A673 (cell line): Measurements from ENCODE around the gene IER5L. TPM values are rescaled to one million over a fixed set of nuclear protein-coding genes. Genes with fewer than 3 reads are reported as not detected.

ENCODE experiments used
- BruUV-seq: library from RNA; stranded (reverse); fragments of 400-500 nt; replicated peaks from 2 replicates; lab custom pipeline; 2021; lab: Mats Ljungman, UMichigan
- CTCF ChIA-PET: fragments of 300-600 bp; sonication (Branson Sonifier 250); formaldehyde crosslinking; loops from one replicate; lab custom pipeline; 2022; ENCODE audit warnings: antibody characterized with exemption; lab: Charles Lee
- POLR2A ChIA-PET: fragments of 300-600 bp; sonication (Branson Sonifier 250); formaldehyde crosslinking; loops from one replicate; lab custom pipeline; 2022; ENCODE audit warnings: antibody characterized with exemption; ENCODE audit not compliant: low non-redundant PET; lab: Charles Lee
- DNase-seq: peaks from one replicate; pipeline ENCODE4 v3.0.0-alpha.2; 2015; ENCODE audit warnings: low spot score
- H3K27ac ChIP-seq: fragments of 200-600 bp; sonication (generic); 2 replicates; pipeline ENCODE4 v1.5.1; 2016; ENCODE audit warnings: mixed run types, low read depth, mild to moderate bottlenecking, mixed read lengths, antibody characterized with exemption, low read length; ENCODE audit not compliant: poor library complexity, severe bottlenecking
- H3K27me3 ChIP-seq: fragments of 200-600 bp; sonication (generic); replicated peaks from 2 replicates; pipeline ENCODE4 v1.6.1; 2017; ENCODE audit warnings: mixed run types, low read depth, mild to moderate bottlenecking, mixed read lengths, antibody characterized with exemption, low read length; ENCODE audit not compliant: insufficient read depth, poor library complexity
- H3K36me3 ChIP-seq: fragments of 200-600 bp; sonication (generic); 2 replicates; pipeline ENCODE4 v1.6.1; 2016; ENCODE audit warnings: mixed run types, mild to moderate bottlenecking, mixed read lengths, antibody characterized with exemption, low read length; ENCODE audit not compliant: insufficient read depth, poor library complexity, severe bottlenecking
- H3K4me1 ChIP-seq: fragments of 200-600 bp; sonication (generic); 2 replicates; pipeline ENCODE4 v1.6.1; 2017; ENCODE audit warnings: mixed run types, mild to moderate bottlenecking, mixed read lengths, antibody characterized with exemption, low read length; ENCODE audit not compliant: insufficient read depth, poor library complexity, severe bottlenecking
- H3K4me3 ChIP-seq: fragments of 200-600 bp; sonication (generic); 2 replicates; pipeline ENCODE4 v1.5.1; 2016; ENCODE audit warnings: low read depth, mixed run types, mild to moderate bottlenecking, mixed read lengths, low read length; ENCODE audit not compliant: poor library complexity, severe bottlenecking
- H3K9me3 ChIP-seq: fragments of 200-600 bp; sonication (generic); 2 replicates; pipeline ENCODE4 v1.6.1; 2016; ENCODE audit warnings: mixed run types, low read depth, mild to moderate bottlenecking, mixed read lengths, antibody characterized with exemption, low read length; ENCODE audit not compliant: poor library complexity, severe bottlenecking
- EZH2 ChIP-seq: fragments of 200-600 bp; sonication (generic); IDR thresholded peaks from 2 replicates; pipeline ENCODE4 v1.6.1; 2017; ENCODE audit warnings: borderline replicate concordance, low read depth, mild to moderate bottlenecking, mixed read lengths, antibody characterized with exemption, low read length; ENCODE audit not compliant: poor library complexity, severe bottlenecking
- intact Hi-C: fragments of 100-400 bp; cut with micrococcal nuclease; formaldehyde crosslinking; loops from one replicate; pipeline ENCODE4 v1.10.0; 2022; ENCODE audit not compliant: unreplicated experiment
- total RNA-seq: library from RNA; stranded (reverse); gene quantifications from 2 replicates; pipeline ENCODE4 v1.2.3, GENCODE V29; 2021
- TF ChIP-seq, protein P1 (sequence below): fragments of 300-800, 200-600 bp; sonication (generic); conservative IDR thresholded peaks from 2 replicates; pipeline ENCODE4 v1.5.1; 2017; ENCODE audit warnings: low read depth, mild to moderate bottlenecking, antibody characterized with exemption, low read length, moderate library complexity, mixed read lengths

The IER5L gene
- total RNA-seq, 1 experiment from 2014 or later, result 14.0 TPM

DNA sequence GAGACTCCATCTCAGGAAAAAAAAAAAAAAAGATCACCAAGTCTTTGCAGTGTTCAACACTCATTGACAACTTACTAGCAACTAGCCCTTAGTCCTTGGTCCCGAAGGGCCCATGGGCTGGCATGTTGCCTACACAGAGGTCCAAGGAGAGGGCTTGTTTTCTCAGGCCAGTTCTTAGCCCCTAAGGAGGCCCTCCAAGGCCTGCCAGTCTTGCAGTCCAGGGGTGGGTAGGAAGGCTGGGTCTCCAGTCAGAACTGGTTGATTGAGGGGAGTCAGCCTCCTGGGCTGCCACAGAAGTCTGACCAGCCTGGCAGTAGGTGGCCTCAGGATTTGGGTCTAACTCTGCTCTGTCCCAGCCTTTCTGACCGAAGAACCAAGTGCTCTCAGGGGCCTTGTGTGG, 32.7 kb downstream of the IER5L start:
- CTCF ChIA-PET, result interaction anchor here (0.8 kb wide), 1 partner anchor 29 kb away, joined by 3 read pairs; no protein-coding TSS in a partner anchor
- DNase-seq, result no peak
- no TSS peak for BruUV-seq
- Histone ChIP-seq H3K27me3 (no peaks in the 10 kb centered on the region), H3K27ac (peak overlapping the region; percentile 53), H3K9me3 (no peaks in the 10 kb centered on the region), H3K4me1 (peaks cover 34% of the 10 kb centered on the region), H3K4me3 (no peak overlapping the region), H3K36me3 (peaks cover 21% of the 10 kb centered on the region)
- POLR2A ChIA-PET, result interaction anchor here (0.7 kb wide), 3 partner anchors 90 to 1467 kb away, joined by 5 to 8 read pairs (median 6); no protein-coding TSS in a partner anchor
- TF ChIP-seq EZH2, result no peak
- TF ChIP-seq, protein P1, sequence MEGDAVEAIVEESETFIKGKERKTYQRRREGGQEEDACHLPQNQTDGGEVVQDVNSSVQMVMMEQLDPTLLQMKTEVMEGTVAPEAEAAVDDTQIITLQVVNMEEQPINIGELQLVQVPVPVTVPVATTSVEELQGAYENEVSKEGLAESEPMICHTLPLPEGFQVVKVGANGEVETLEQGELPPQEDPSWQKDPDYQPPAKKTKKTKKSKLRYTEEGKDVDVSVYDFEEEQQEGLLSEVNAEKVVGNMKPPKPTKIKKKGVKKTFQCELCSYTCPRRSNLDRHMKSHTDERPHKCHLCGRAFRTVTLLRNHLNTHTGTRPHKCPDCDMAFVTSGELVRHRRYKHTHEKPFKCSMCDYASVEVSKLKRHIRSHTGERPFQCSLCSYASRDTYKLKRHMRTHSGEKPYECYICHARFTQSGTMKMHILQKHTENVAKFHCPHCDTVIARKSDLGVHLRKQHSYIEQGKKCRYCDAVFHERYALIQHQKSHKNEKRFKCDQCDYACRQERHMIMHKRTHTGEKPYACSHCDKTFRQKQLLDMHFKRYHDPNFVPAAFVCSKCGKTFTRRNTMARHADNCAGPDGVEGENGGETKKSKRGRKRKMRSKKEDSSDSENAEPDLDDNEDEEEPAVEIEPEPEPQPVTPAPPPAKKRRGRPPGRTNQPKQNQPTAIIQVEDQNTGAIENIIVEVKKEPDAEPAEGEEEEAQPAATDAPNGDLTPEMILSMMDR, result no peak
- intact Hi-C loops, result loop anchor here (10.0 kb wide), 1 partner anchor 189 kb away; no protein-coding TSS in a partner anchor

DNA sequence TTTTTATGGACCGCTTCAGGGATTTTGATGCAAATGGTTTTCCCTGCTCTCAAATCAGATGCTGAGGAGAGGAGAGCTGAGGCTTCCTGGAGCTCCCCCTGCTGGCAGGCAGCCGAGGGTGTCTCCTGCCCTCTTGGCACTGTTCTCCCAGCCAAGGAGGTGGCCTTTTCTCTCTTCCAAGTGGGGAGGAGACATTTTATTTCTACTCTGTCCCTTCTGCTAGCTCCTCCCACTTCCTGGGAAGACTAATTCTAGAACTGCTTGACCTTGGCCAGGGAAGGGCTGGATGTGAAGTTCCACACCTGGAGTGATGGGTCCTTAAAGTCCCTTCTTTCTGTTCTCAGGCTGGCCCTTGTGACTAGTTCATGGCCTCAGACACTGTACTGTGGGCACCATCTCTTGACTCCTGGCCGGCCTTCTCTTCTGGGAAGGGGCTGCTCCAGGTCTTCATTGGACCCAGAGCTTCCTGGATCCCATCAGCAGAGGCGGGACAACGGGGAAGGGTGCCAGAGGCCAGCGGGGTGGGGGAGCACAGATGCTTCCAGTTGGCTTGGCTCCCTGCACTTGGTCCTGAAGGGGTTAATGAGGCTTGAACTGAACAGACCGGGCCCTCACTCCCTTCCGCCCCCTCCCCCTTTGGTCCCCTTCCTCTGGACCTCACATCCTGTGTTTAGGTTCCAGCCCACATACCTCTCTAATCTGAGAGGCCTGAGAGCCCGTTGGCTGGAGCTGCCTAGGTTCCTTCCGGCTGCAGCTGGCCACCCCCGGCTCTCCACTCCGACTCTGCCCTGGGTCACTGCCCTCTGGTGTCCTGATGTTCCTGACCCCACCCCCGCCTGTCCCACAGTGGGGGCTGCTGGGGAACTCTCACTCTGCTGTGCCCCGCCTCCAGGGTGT, 34.8 kb downstream of the IER5L start:
- Histone ChIP-seq H3K9me3 (no peaks in the 10 kb centered on the region), H3K27ac (peak overlapping the region; percentile 6), H3K36me3 (peaks cover 17% of the 10 kb centered on the region), H3K4me3 (no peak overlapping the region), H3K4me1 (peaks cover 49% of the 10 kb centered on the region), H3K27me3 (no peaks in the 10 kb centered on the region)
- no peak for TF ChIP-seq EZH2
- TF ChIP-seq, protein P1, result peak; percentile 99
- POLR2A ChIA-PET, result interaction anchor here (0.8 kb wide), 1 partner anchor 12 kb away, joined by 5 read pairs; no protein-coding TSS in a partner anchor
- intact Hi-C loops, result loop anchor here (1.0 to 10.0 kb wide), 2 partner anchors 192 to 497 kb away; no protein-coding TSS in a partner anchor
- DNase-seq, result peak; percentile 90
- CTCF ChIA-PET, result interaction anchor here (0.5 to 1.3 kb wide), 9 partner anchors 8 to 1145 kb away, joined by 3 to 7 read pairs (median 4); no protein-coding TSS in a partner anchor
- no TSS peak for BruUV-seq

DNA sequence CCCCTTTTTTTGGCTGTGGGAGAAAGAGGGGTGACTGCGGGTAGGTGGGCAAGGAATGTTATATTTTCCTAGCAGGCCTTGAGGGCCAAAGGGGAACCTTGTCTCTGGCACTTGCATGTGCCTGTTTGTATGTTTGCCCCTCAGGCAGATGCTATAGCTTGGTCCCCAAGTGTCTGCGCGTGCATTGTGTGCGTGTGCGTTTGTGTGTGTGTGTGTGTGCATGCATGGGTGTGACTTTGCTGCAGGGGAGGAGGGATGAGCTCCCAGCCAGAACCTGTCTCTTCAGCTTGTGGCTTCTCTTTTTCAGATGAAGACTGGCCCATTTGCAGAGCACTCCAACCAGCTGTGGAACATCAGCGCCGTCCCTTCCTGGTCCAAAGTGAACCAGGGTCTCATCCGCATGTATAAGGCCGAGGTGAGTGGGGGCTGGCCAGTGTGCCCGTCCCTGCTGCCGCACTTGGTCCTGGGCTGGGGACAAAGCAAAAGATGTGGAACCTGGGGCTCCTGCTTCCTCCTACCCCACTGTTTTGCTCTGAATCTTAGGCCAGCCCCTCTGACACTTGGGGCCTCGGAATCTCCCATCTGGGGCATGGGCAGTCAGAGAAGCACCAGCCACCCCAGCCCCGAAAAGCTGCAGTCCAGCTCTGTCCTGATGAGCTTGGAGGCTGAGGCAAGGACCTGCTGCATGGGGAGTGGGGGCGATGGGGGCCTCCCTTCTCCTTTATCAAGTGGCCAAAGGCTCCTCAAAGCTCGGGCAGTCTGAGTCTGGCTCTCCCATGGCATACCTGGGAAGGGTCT, 35.7 kb downstream of the IER5L start:
- TF ChIP-seq, protein P1, result no peak
- TF ChIP-seq EZH2, result no peak
- intact Hi-C loops, result loop anchor here (10.0 kb wide), 1 partner anchor 192 kb away; no protein-coding TSS in a partner anchor
- DNase-seq, result no peak
- no TSS peak for BruUV-seq
- peaks cover 18% of the 10 kb centered on the region for H3K36me3 ChIP-seq
- H3K27ac ChIP-seq, result peak overlapping the region; percentile 100
- H3K4me1 ChIP-seq, result peaks cover 49% of the 10 kb centered on the region
- no peaks in the 10 kb centered on the region for H3K9me3 ChIP-seq
- H3K4me3 ChIP-seq, result no peak overlapping the region
- ChIA-PET CTCF (interaction anchor here (0.9 to 1.3 kb wide), 8 partner anchors 9 to 462 kb away, joined by 3 to 7 read pairs (median 4); no protein-coding TSS in a partner anchor), POLR2A (interaction anchor here (0.8 kb wide), 1 partner anchor 11 kb away, joined by 5 read pairs; no protein-coding TSS in a partner anchor)
- H3K27me3 ChIP-seq, result no peaks in the 10 kb centered on the region
